ENCODE measurements around the gene GPC3.

The GPC3 gene

DNA sequence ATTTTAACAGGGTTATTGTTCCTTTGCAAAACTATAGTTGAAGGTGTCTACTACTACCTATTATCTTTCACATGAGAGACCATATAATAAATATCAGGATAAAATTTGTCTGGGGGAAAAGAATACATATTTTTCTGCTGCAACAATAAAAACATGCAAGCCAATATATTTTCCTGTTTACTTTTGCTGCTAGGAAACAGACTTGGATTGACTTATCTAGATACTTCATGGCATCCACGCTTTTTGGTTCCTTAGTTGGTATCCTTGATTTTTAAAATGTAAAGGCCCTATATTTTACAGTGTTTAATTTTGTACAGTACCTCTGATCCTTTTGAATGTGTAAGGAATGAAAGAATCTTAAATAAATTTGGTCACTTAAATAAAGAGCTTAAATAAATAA lies 150.6 kb downstream of the GPC3 start:
- H3K4me3 ChIP-seq (replicated peaks; ENCODE audit: low read depth, low read length): no peak overlapping the region
- DNase-seq (ENCODE audit: extremely low read depth, low read depth): no peak
- TF ChIP-seq, protein P1, sequence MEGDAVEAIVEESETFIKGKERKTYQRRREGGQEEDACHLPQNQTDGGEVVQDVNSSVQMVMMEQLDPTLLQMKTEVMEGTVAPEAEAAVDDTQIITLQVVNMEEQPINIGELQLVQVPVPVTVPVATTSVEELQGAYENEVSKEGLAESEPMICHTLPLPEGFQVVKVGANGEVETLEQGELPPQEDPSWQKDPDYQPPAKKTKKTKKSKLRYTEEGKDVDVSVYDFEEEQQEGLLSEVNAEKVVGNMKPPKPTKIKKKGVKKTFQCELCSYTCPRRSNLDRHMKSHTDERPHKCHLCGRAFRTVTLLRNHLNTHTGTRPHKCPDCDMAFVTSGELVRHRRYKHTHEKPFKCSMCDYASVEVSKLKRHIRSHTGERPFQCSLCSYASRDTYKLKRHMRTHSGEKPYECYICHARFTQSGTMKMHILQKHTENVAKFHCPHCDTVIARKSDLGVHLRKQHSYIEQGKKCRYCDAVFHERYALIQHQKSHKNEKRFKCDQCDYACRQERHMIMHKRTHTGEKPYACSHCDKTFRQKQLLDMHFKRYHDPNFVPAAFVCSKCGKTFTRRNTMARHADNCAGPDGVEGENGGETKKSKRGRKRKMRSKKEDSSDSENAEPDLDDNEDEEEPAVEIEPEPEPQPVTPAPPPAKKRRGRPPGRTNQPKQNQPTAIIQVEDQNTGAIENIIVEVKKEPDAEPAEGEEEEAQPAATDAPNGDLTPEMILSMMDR (IDR thresholded peaks at IDR 0.05; ENCODE audit: low read depth, low read length, missing control alignments): no peak

DNA sequence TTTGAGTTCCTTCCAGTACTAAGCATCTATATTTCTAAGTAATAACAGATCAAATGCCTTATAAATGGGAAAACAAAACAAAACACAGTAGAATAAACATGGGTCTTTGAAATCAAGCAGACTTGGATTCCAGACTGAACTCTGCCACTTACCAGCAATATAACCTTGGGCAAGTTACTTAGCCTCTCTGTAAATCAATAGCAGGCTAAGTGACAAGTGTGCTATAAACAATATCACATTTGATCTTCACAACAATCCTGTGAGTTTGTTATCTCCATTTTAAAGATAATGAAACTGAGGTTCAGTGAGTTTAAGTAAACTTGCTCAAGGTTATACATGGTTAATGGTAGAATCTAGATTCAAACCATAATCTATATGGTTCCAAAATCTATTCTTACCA lies 165.8 kb downstream of the GPC3 start:
- H3K4me3 ChIP-seq (replicated peaks; ENCODE audit: low read depth, low read length): no peak overlapping the region
- TF ChIP-seq, protein P1 (IDR thresholded peaks at IDR 0.05; ENCODE audit: low read depth, low read length, missing control alignments): no peak
- DNase-seq (ENCODE audit: extremely low read depth, low read depth): no peak

DNA sequence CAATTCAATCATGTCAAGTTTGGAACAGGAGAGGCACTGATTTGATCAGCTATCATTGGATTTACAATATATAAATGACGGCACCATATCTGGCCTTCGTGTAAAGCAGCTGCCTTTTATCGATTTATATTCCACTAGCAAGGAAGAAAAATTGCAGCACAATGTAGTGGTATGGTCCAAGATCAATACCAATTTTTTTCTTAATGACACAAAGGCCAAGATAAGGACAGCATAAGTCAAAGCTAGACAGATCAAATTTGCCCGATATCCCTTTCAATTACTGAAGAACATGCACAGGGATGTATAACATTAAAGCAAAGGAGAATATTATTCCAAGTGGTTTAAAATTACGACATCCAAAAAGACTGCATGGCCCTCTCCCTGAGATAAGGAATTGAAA lies 167.4 kb downstream of the GPC3 start:
- DNase-seq (ENCODE audit: extremely low read depth, low read depth): no peak
- H3K4me3 ChIP-seq (replicated peaks; ENCODE audit: low read depth, low read length): no peak overlapping the region
- TF ChIP-seq, protein P1 (IDR thresholded peaks at IDR 0.05; ENCODE audit: low read depth, low read length, missing control alignments): no peak

DNA sequence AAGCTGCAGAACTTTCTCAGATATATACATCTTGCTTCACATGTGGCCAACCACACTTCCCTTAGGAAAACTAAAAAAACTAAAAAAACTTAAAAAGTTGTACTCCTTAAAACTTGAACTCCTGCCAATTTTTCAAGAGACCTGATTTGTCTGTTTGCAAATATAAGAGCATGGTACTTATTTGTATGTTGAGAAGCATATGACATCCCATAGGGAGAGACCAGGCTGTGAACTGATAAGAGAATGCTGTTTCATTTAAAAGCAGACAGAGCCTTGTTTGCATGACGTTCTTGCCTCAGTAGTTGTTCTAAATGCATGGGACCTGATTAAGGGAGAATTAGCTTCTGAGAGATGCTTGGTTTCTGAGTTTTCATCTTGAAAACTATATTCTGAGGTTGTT lies 169.9 kb downstream of the GPC3 start:
- no peak for DNase-seq (ENCODE audit: extremely low read depth, low read depth)
- TF ChIP-seq, protein P1 (IDR thresholded peaks at IDR 0.05; ENCODE audit: low read depth, low read length, missing control alignments): no peak
- H3K4me3 ChIP-seq (replicated peaks; ENCODE audit: low read depth, low read length): no peak overlapping the region

DNA sequence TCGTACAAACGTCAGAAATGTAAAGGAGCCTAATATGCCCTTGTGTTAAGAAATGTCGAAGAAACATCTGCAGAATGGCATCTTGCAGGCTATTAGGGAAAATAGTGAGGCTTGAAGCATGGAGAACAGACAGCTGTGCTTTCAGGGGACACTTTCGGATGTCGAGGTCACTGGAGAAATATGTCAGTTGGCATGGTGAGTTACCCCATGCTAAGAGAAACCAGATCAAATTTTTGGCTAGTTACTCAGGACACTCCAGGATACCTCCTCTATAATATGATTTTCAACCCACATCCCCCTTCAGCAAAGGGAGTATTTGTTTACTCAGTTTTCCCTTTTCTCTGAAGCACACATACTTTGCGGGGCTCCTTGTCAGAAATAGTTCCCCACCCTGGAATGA lies 171.4 kb downstream of the GPC3 start:
- TF ChIP-seq, protein P1 (IDR thresholded peaks at IDR 0.05; ENCODE audit: low read depth, low read length, missing control alignments): no peak
- H3K4me3 ChIP-seq (replicated peaks; ENCODE audit: low read depth, low read length): no peak overlapping the region
- no peak for DNase-seq (ENCODE audit: extremely low read depth, low read depth)

DNA sequence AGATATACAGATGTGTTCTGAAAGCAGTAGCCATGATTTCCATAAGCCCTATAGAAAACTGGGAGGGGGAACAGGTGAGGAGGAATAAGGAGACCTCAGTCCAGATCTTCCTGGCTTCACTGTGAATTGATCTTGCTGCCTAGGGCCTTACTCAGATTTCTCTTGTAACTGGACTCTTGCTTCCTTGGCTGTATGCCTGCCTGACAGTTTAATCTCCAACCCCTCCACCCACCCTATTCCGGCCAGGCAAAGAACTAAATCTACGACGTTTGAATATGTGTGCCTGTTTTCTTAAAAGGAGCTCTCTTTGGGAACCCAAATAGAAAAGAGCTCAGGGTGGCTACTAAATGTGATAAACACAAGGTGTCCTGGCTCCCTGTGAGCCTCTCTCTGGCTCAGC lies 173.0 kb downstream of the GPC3 start:
- no peak overlapping the region for H3K4me3 ChIP-seq (replicated peaks; ENCODE audit: low read depth, low read length)
- TF ChIP-seq, protein P1 (IDR thresholded peaks at IDR 0.05; ENCODE audit: low read depth, low read length, missing control alignments): no peak
- DNase-seq (ENCODE audit: extremely low read depth, low read depth): no peak

DNA sequence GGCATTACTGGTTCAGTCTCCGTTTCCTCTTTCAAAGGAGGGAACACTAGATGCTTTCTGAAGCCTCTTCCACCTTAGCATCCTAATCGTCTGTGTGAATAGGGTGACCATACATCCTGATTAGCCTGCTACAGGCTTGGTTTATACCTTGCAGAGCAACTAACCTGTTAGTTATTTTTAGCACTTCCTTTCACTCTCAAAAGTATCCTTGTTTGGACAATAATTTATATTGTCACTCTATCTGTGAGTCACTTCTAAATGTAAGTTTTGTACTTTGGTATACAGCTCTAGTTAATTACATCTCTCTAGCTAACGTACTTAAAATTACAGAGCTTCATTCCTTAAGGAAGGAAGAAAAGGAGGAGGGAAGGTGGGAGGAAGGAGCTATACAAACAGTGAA lies 174.5 kb downstream of the GPC3 start:
- TF ChIP-seq, protein P1 (IDR thresholded peaks at IDR 0.05; ENCODE audit: low read depth, low read length, missing control alignments): no peak
- no peak overlapping the region for H3K4me3 ChIP-seq (replicated peaks; ENCODE audit: low read depth, low read length)
- DNase-seq (ENCODE audit: extremely low read depth, low read depth): no peak

All from HFF-Myc (cell line).